Endothelial cell of umbilical vein (primary cell): ENCODE results near the gene TMEM213. TPM values are rescaled to one million over a fixed set of nuclear protein-coding genes. Genes with fewer than 3 reads are reported as not detected.

Experiments used
- BruUV-seq: library from RNA; stranded (reverse); fragments of 400-500 nt; replicated peaks from 2 replicates; lab custom pipeline; 2021; lab: Mats Ljungman, UMichigan
- CTCF ChIA-PET: fragments of 300-600, 350-600 bp; sonication (Branson Sonifier 250); formaldehyde crosslinking; loops from one replicate; lab custom pipeline; 2021; ENCODE audit warnings: antibody characterized with exemption, inconsistent platforms; lab: Charles Lee
- POLR2A ChIA-PET: fragments of 300-600, 350-600 bp; sonication (Branson Sonifier 250); formaldehyde crosslinking; loops from one replicate; lab custom pipeline; 2021; ENCODE audit warnings: antibody characterized with exemption, inconsistent platforms; lab: Charles Lee
- DNase-seq: peaks from one replicate; pipeline ENCODE4 v3.0.0-alpha.2; 2011; ENCODE audit warnings: low read depth, low spot score
- FAIRE-seq: peaks from 2 replicates; lab custom pipeline; 2011; peaks lifted over from hg19 to GRCh38; lab: Jason Lieb, UNC
- H2AFZ ChIP-seq: 2 replicates; pipeline ENCODE4 v1.6.0; 2012; ENCODE audit warnings: low read depth, low read length, control low read depth, inconsistent platforms
- H3K27ac ChIP-seq: 2 replicates; pipeline ENCODE4 v1.5.1; 2011; ENCODE audit warnings: low read depth, mild to moderate bottlenecking, control low read depth, low read length, moderate library complexity; ENCODE audit not compliant: insufficient read depth
- H3K27me3 ChIP-seq, 2 experiments: 2 replicates each; pipeline versions ENCODE4 v1.6.0 to v1.6.1; 2011; ENCODE audit warnings: low read length in 2 of 2, mixed read lengths in 1 of 2; ENCODE audit not compliant: control insufficient read depth in 2 of 2, insufficient read depth in 2 of 2
- H3K36me3 ChIP-seq, 2 experiments: 2 replicates in 1 of 2; 3 replicates in 1 of 2; pipeline ENCODE4 v1.5.1; 2011; ENCODE audit warnings: low read length in 2 of 2, mild to moderate bottlenecking in 1 of 2, moderate library complexity in 1 of 2; ENCODE audit not compliant: control insufficient read depth in 2 of 2, insufficient read depth in 2 of 2; ENCODE audit errors: extremely low read depth in 1 of 2
- H3K4me1 ChIP-seq: 3 replicates; pipeline ENCODE4 v1.5.1; 2011; ENCODE audit warnings: mild to moderate bottlenecking, low read length; ENCODE audit not compliant: control insufficient read depth, insufficient read depth; ENCODE audit errors: extremely low read depth
- H3K4me2 ChIP-seq: 2 replicates; pipeline ENCODE4 v1.6.1; 2011; ENCODE audit warnings: low read length, control low read depth, mixed read lengths; ENCODE audit not compliant: insufficient read depth
- H3K4me3 ChIP-seq, 3 experiments: fragments of 200-600 bp in 1 of 3; sonication (generic), shearing (Covaris generic) in 1 of 3; replicated peaks in 1 of 3; 2 replicates each; pipeline ENCODE4 v1.5.1; 2011 to 2016; ENCODE audit warnings: control low read depth in 3 of 3, low read length in 3 of 3, mild to moderate bottlenecking in 2 of 3, inconsistent platforms in 1 of 3, low read depth in 1 of 3, moderate library complexity in 1 of 3; ENCODE audit not compliant: insufficient read depth in 1 of 3
- H3K79me2 ChIP-seq: 2 replicates; pipeline ENCODE4 v1.6.0; 2012; ENCODE audit warnings: low read length, inconsistent platforms; ENCODE audit not compliant: control insufficient read depth, insufficient read depth
- H3K9ac ChIP-seq: replicated peaks from 2 replicates; pipeline ENCODE3; 2011; ENCODE audit warnings: low read length, control low read depth; ENCODE audit not compliant: insufficient read depth; ENCODE audit errors: extremely low read depth
- H3K9me1 ChIP-seq: replicated peaks from 3 replicates; pipeline ENCODE4 v1.6.0; 2011; ENCODE audit warnings: mild to moderate bottlenecking, low read length; ENCODE audit not compliant: control insufficient read depth, insufficient read depth; ENCODE audit errors: extremely low read depth
- H3K9me3 ChIP-seq: replicated peaks from 2 replicates; pipeline ENCODE4 v1.5.1; 2012; ENCODE audit warnings: low read length, inconsistent platforms; ENCODE audit not compliant: control insufficient read depth, insufficient read depth
- H4K20me1 ChIP-seq: replicated peaks from 2 replicates; pipeline ENCODE3; 2011; ENCODE audit warnings: mild to moderate bottlenecking, low read length; ENCODE audit not compliant: control insufficient read depth, insufficient read depth; ENCODE audit errors: extremely low read depth
- EZH2 ChIP-seq: IDR thresholded peaks from 2 replicates; pipeline ENCODE4 v1.6.1; 2012; ENCODE audit warnings: borderline replicate concordance, low read depth, mild to moderate bottlenecking, moderate library complexity, low read length, inconsistent platforms; ENCODE audit not compliant: severe bottlenecking
- FOS ChIP-seq: IDR thresholded peaks from 2 replicates; pipeline ENCODE4 v1.6.1; 2011; ENCODE audit warnings: mild to moderate bottlenecking, low read length, moderate library complexity, borderline replicate concordance; ENCODE audit not compliant: insufficient read depth
- GATA2 ChIP-seq: IDR thresholded peaks from 2 replicates; pipeline ENCODE4 v1.7.0; 2011; ENCODE audit warnings: low read depth, mild to moderate bottlenecking, moderate library complexity, mixed read lengths, low read length; ENCODE audit not compliant: insufficient read length, insufficient read depth
- JUN ChIP-seq: IDR thresholded peaks from 2 replicates; pipeline ENCODE4 v1.6.1; 2011; ENCODE audit warnings: borderline replicate concordance, low read depth; ENCODE audit not compliant: insufficient read length, insufficient read depth
- MYC ChIP-seq: IDR thresholded peaks from one replicate; pipeline ENCODE4 v1.6.1; 2011; ENCODE audit warnings: mild to moderate bottlenecking, low read depth, low read length
- POLR2A ChIP-seq: IDR thresholded peaks from 2 replicates; pipeline ENCODE4 v1.6.1; 2012; ENCODE audit warnings: low read depth, mild to moderate bottlenecking, control low read depth, low read length
- POLR2AphosphoS5 ChIP-seq: IDR thresholded peaks from 2 replicates; pipeline ENCODE4 v1.6.1; 2012; ENCODE audit warnings: low read depth, mild to moderate bottlenecking, control low read depth, low read length, moderate library complexity; ENCODE audit not compliant: insufficient read depth
- dilution Hi-C: fragments of 300-500 bp; cut with MboI; formaldehyde crosslinking; loops from one replicate; pipeline ENCODE4 v1.15.0; 2019; ENCODE audit warnings: low sequenced_read_pairs; ENCODE audit not compliant: extremely low pct_ligation_motif_present
- intact Hi-C: fragments of 100-400 bp; cut with micrococcal nuclease; formaldehyde crosslinking; loops from one replicate; pipeline ENCODE4 v1.10.0; 2022
- polyA plus RNA-seq, 4 experiments: library from polyadenylated mRNA; depleted of rRNA in 3 of 4; stranded (reverse) in 3 of 4; unstranded in 1 of 4; fragments of >200 nt; gene quantifications; 2 replicates each; pipeline versions ENCODE4 v1.2.1 to v1.2.3, GENCODE V29; 2011 to 2012; ENCODE audit warnings: missing spikeins in 1 of 4
- total RNA-seq: library from RNA; stranded (reverse); gene quantifications from 2 replicates; pipeline ENCODE4 v1.2.3, GENCODE V29; 2021
- TF ChIP-seq, protein P1 (sequence below): IDR thresholded peaks from 2 replicates; pipeline ENCODE4 v1.6.1; 2011; ENCODE audit not compliant: insufficient read depth, insufficient read length
- TF ChIP-seq, protein P2 (sequence below), 2 donors: IDR thresholded peaks; 1 replicate in 1 of 2; 2 replicates in 1 of 2; pipeline ENCODE4 v1.5.1; 2011; ENCODE audit warnings: low read length in 2 of 2, mild to moderate bottlenecking in 2 of 2, moderate library complexity in 2 of 2, control low read depth in 1 of 2, inconsistent platforms in 1 of 2, low read depth in 1 of 2; ENCODE audit not compliant: insufficient read depth in 1 of 2; ENCODE audit errors: extremely low read depth in 1 of 2

Gene TMEM213
- total and polyA plus RNA-seq, 2 donors (not counting 3 experiments of a cell fraction or from before 2014, with no cell fraction given) = not detected

DNA sequence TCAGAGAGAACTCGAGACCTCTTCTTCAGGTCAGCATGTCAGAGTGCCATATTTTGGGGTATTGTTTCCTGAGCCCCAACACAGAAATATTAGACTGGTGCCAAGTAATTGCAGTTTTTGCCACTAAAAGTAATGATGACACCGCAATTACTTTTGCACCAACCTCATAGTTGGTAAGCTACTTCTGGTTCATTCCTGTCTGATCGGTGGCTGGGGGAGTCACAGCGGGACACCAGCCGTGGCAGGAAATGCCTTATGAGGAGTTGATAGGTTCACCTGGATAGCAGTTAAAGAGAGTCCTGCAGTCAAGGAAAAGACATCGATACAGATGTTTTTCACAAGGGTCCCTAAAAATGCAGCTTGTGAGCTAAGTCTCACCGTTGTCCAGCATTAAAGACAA lies 24.1 kb downstream of the TMEM213 start:
- ChIA-PET CTCF (no interaction called here), POLR2A (no interaction called here)
- Histone ChIP-seq H2AFZ (no peak overlapping the region), H3K79me2 (no peaks in the 10 kb centered on the region), H3K27ac (no peak overlapping the region), H3K4me3 (no peak overlapping the region), H3K4me1 (no peaks in the 10 kb centered on the region), H3K9me1 (no peaks in the 10 kb centered on the region), H3K9ac (no peak overlapping the region), H3K4me2 (no peak overlapping the region), H3K36me3 (no peaks in the 10 kb centered on the region), H4K20me1 (no peaks in the 10 kb centered on the region), H3K27me3 (no peaks in the 10 kb centered on the region), H3K9me3 (no peaks in the 10 kb centered on the region)
- no peak for TF ChIP-seq JUN
- TF ChIP-seq, protein P1, sequence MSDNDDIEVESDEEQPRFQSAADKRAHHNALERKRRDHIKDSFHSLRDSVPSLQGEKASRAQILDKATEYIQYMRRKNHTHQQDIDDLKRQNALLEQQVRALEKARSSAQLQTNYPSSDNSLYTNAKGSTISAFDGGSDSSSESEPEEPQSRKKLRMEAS = no peak
- no peak for TF ChIP-seq POLR2AphosphoS5
- TF ChIP-seq GATA2 = no peak
- TF ChIP-seq MYC = no peak
- no peak for TF ChIP-seq FOS
- TF ChIP-seq EZH2 = no peak
- TF ChIP-seq, protein P2, sequence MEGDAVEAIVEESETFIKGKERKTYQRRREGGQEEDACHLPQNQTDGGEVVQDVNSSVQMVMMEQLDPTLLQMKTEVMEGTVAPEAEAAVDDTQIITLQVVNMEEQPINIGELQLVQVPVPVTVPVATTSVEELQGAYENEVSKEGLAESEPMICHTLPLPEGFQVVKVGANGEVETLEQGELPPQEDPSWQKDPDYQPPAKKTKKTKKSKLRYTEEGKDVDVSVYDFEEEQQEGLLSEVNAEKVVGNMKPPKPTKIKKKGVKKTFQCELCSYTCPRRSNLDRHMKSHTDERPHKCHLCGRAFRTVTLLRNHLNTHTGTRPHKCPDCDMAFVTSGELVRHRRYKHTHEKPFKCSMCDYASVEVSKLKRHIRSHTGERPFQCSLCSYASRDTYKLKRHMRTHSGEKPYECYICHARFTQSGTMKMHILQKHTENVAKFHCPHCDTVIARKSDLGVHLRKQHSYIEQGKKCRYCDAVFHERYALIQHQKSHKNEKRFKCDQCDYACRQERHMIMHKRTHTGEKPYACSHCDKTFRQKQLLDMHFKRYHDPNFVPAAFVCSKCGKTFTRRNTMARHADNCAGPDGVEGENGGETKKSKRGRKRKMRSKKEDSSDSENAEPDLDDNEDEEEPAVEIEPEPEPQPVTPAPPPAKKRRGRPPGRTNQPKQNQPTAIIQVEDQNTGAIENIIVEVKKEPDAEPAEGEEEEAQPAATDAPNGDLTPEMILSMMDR (IDR thresholded peaks at IDR 0.05; ENCODE audit: extremely low read depth in 1 of 2, insufficient read depth in 1 of 2, low read depth in 1 of 2, low read length in 2 of 2) = no peak
- TF ChIP-seq POLR2A = no peak
- intact Hi-C loops = no loop called here
- no peak for DNase-seq
- dilution Hi-C loops = no loop called here
- BruUV-seq = no TSS peak
- FAIRE-seq = no peak
